Measurements from ENCODE around the gene CTNNA2. TPM values are rescaled to one million over a fixed set of nuclear protein-coding genes. Genes with fewer than 3 reads are reported as not detected.

The CTNNA2 gene
- total RNA-seq, 1 experiment from 2014 or later, result 5.5 TPM

- no peaks in the 10 kb centered on the region for H3K36me3 Mint-ChIP-seq (ENCODE audit: insufficient read depth in 1 of 3, low read depth in 3 of 3)
- H3K56ac ChIP-seq (ENCODE audit: insufficient read length, low read depth, low read length), result no peak overlapping the region
- H3K18ac ChIP-seq (ENCODE audit: insufficient read length, low read depth, low read length), result no peak overlapping the region
- no peak overlapping the region for H2BK120ac ChIP-seq (ENCODE audit: low read depth, low read length, poor library complexity, severe bottlenecking)
- H3K79me2 ChIP-seq (ENCODE audit: insufficient read depth, low read length), result no peaks in the 10 kb centered on the region
- peaks cover 7 to 8% of the 10 kb centered on the region in 2 experiments for H3K4me1 Mint-ChIP-seq
- no peak overlapping the region for H2BK12ac ChIP-seq (ENCODE audit: insufficient read length, low read depth, low read length)
- no peak for TF ChIP-seq CTCF (conservative IDR thresholded peaks at IDR 0.05)
- H3K27ac ChIP-seq (ENCODE audit: insufficient read length, low read depth, low read length), result no peak overlapping the region
- H3T11ph ChIP-seq (ENCODE audit: low read length), result no peak overlapping the region
- no peaks in the 10 kb centered on the region for H3K23me2 ChIP-seq (ENCODE audit: insufficient read length, low read depth, low read length, poor library complexity, severe bottlenecking)
- no peak overlapping the region for H3K23ac ChIP-seq (ENCODE audit: insufficient read length, low read depth, low read length)
- no peak overlapping the region for H3K14ac ChIP-seq (ENCODE audit: insufficient read depth, low read length)
- no peak overlapping the region for H2BK20ac ChIP-seq (ENCODE audit: low read depth, low read length, poor library complexity, severe bottlenecking)
- no peaks in the 10 kb centered on the region for H3K4me1 ChIP-seq (ENCODE audit: insufficient read depth, low read length)
- H2BK5ac ChIP-seq (ENCODE audit: insufficient read length, low read length), result no peak overlapping the region
- H2BK15ac ChIP-seq (ENCODE audit: low read depth, low read length), result no peak overlapping the region
- no peak overlapping the region for H3K27ac Mint-ChIP-seq
- H2AK5ac ChIP-seq (ENCODE audit: insufficient read length, low read length), result no peak overlapping the region
- H3K27me3 ChIP-seq (ENCODE audit: insufficient read depth, low read length), result no peaks in the 10 kb centered on the region
- no peak for DNase-seq
- H4K5ac ChIP-seq (ENCODE audit: insufficient read length, low read depth, low read length), result no peak overlapping the region
- H3K4me2 ChIP-seq (ENCODE audit: insufficient read depth, insufficient read length, low read length), result no peak overlapping the region
- no peak overlapping the region for H2AFZ ChIP-seq (ENCODE audit: low read length)
- no CpG with 5 or more reads among the region's 4 CpGs for WGBS (ENCODE audit: extremely low coverage, insufficient read length, low lambda C conversion rate)
- H4K91ac ChIP-seq (ENCODE audit: insufficient read length, low read depth, low read length), result no peak overlapping the region
- no peaks in the 10 kb centered on the region for H3K9me3 Mint-ChIP-seq
- no peaks in the 10 kb centered on the region for H3K9me3 ChIP-seq (ENCODE audit: control insufficient read depth, low read depth, low read length)
- H3K9ac ChIP-seq (ENCODE audit: extremely low read depth, insufficient read length, low read length), result no peak overlapping the region
- no peaks in the 10 kb centered on the region for H3K79me1 ChIP-seq (ENCODE audit: insufficient read depth, low read depth, low read length, poor library complexity, severe bottlenecking)
- H3K27me3 Mint-ChIP-seq (ENCODE audit: low read depth), result no peaks in the 10 kb centered on the region
- no peaks in the 10 kb centered on the region for H4K20me1 ChIP-seq (ENCODE audit: control insufficient read depth, insufficient read depth, insufficient read length)
- no peak overlapping the region for H3K4me3 Mint-ChIP-seq
- no peak overlapping the region for H4K8ac ChIP-seq (replicated peaks; ENCODE audit: insufficient read length, low read depth, low read length)
- H3K4ac ChIP-seq (ENCODE audit: low read depth, low read length), result no peak overlapping the region
Measured at GRCh38 chr2:79666430-79666829, 153.6 kb downstream of the CTNNA2 start.

Measured in H9 (cell line).